Activated CD4-positive, alpha-beta memory T cell treated with anti-CD3 and anti-CD28 coated beads for 36 hours (primary cell): ENCODE measurements around the gene LRP5. TPM values are rescaled to one million over a fixed set of nuclear protein-coding genes. Genes with fewer than 3 reads are reported as not detected.
A peak's percentile ranks its signal among the peaks of the same experiment; 100 is the strongest.

Experiments
- CTCF ChIA-PET: fragments of 350-600 bp; sonication (Branson Sonifier 250); formaldehyde crosslinking; loops from one replicate; lab custom pipeline; 2021; ENCODE audit warnings: antibody characterized with exemption, inconsistent platforms; lab: Charles Lee
- POLR2A ChIA-PET: fragments of 350-600 bp; sonication (Branson Sonifier 250); formaldehyde crosslinking; loops from one replicate; lab custom pipeline; 2021; ENCODE audit warnings: antibody characterized with exemption; lab: Charles Lee
- DNase-seq: peaks from one replicate; pipeline ENCODE4 v3.0.0-alpha.2; 2020
- H3K27ac Mint-ChIP-seq: one replicate; pipeline ENCODE4 v1.8.0; 2021; ENCODE audit warnings: mixed read lengths
- H3K27me3 Mint-ChIP-seq: one replicate; pipeline ENCODE4 v1.8.0; 2021; ENCODE audit warnings: mixed read lengths
- H3K36me3 Mint-ChIP-seq: one replicate; pipeline ENCODE4 v1.8.0; 2021; ENCODE audit warnings: mixed read lengths
- H3K4me1 Mint-ChIP-seq: one replicate; pipeline ENCODE4 v1.8.0; 2021; ENCODE audit warnings: low read depth, mixed read lengths
- H3K4me3 Mint-ChIP-seq: one replicate; pipeline ENCODE4 v1.8.0; 2021; ENCODE audit warnings: mild to moderate bottlenecking, mixed read lengths
- H3K9me3 Mint-ChIP-seq: one replicate; pipeline ENCODE4 v1.8.0; 2021; ENCODE audit warnings: mixed read lengths
- intact Hi-C: fragments of 100-400 bp; cut with micrococcal nuclease; formaldehyde crosslinking; loops from one replicate; pipeline ENCODE4 v1.15.1; 2023
- total RNA-seq, 2 experiments: library from RNA; stranded (reverse); gene quantifications; one replicate each; pipeline ENCODE4 v1.2.3, GENCODE V29; 2021

The LRP5 gene
- total RNA-seq, 2 experiments from 2014 or later: 6.1 to 7.6 TPM

GRCh38 chr11:68381716-68382115 lies 69.3 kb downstream of the LRP5 start:
- POLR2A ChIA-PET: no interaction called here

GRCh38 chr11:68382358-68382998 lies 70.1 kb downstream of the LRP5 start:
- no peaks in the 10 kb centered on the region for H3K36me3 Mint-ChIP-seq
- ChIA-PET POLR2A (no interaction called here), CTCF (interaction anchor here (0.6 to 1.1 kb wide), 4 partner anchors 13 to 747 kb away, joined by 3 to 7 read pairs (median 4); no protein-coding TSS in a partner anchor)
- H3K4me1 Mint-ChIP-seq: peaks cover 9% of the 10 kb centered on the region
- H3K4me3 Mint-ChIP-seq: no peak overlapping the region
- intact Hi-C loops: loop anchor here (2.0 kb wide), 1 partner anchor 126 kb away; no protein-coding TSS in a partner anchor
- H3K27me3 Mint-ChIP-seq: peaks cover 11% of the 10 kb centered on the region
- H3K9me3 Mint-ChIP-seq: no peaks in the 10 kb centered on the region
- DNase-seq: no peak
- H3K27ac Mint-ChIP-seq: no peak overlapping the region

More at GRCh38 chr11:68381716-68382115, 69.3 kb downstream of the LRP5 start:
- Mint-ChIP-seq H3K4me1 (peaks cover 9% of the 10 kb centered on the region), H3K36me3 (no peaks in the 10 kb centered on the region), H3K27me3 (peaks cover 11% of the 10 kb centered on the region), H3K4me3 (no peak overlapping the region), H3K27ac (no peak overlapping the region), H3K9me3 (no peaks in the 10 kb centered on the region)
- intact Hi-C loops: loop anchor here (2.0 kb wide), 1 partner anchor 125 kb away; no protein-coding TSS in a partner anchor
- CTCF ChIA-PET: interaction anchor here (0.6 kb wide), 2 partner anchors 40 to 746 kb away, joined by 3 to 4 read pairs; no protein-coding TSS in a partner anchor
- DNase-seq: no peak

GRCh38 chr11:68383976-68384501 lies 71.6 kb downstream of the LRP5 start:
- Mint-ChIP-seq H3K27me3 (peaks cover 11% of the 10 kb centered on the region), H3K27ac (no peak overlapping the region), H3K9me3 (no peaks in the 10 kb centered on the region), H3K4me1 (peaks cover 9% of the 10 kb centered on the region), H3K4me3 (no peak overlapping the region), H3K36me3 (no peaks in the 10 kb centered on the region)
- ChIA-PET CTCF (interaction anchor here (0.8 to 2.2 kb wide), 7 partner anchors 11 to 126 kb away, joined by 3 to 6 read pairs (median 3); partner anchors contain the start of gene C11orf24), POLR2A (no interaction called here)
- intact Hi-C loops: loop anchor here (2.0 kb wide), 1 partner anchor 127 kb away; no protein-coding TSS in a partner anchor
- DNase-seq: peak; percentile 70

- POLR2A ChIA-PET: no interaction called here
- intact Hi-C loops: no loop called here
- DNase-seq: no peak
- no peak overlapping the region for H3K4me3 Mint-ChIP-seq
- no peaks in the 10 kb centered on the region for H3K36me3 Mint-ChIP-seq
- no peak overlapping the region for H3K27ac Mint-ChIP-seq
- CTCF ChIA-PET: interaction anchor here (0.8 to 2.2 kb wide), 4 partner anchors 62 to 127 kb away, joined by 3 to 6 read pairs (median 3); no protein-coding TSS in a partner anchor
- H3K27me3 Mint-ChIP-seq: peaks cover 11% of the 10 kb centered on the region
- H3K9me3 Mint-ChIP-seq: no peaks in the 10 kb centered on the region
- H3K4me1 Mint-ChIP-seq: peaks cover 9% of the 10 kb centered on the region
These were observed 72.2 kb downstream of the LRP5 start for GRCh38 chr11:68384530-68385081.

- CTCF ChIA-PET: interaction anchor here (0.8 to 2.2 kb wide), 4 partner anchors 9 to 127 kb away, joined by 3 to 6 read pairs (median 3); no protein-coding TSS in a partner anchor
- intact Hi-C loops: no loop called here
- no peaks in the 10 kb centered on the region for H3K36me3 Mint-ChIP-seq
These were observed 72.7 kb downstream of the LRP5 start for GRCh38 chr11:68385128-68385527.

GRCh38 chr11:68386331-68386978 lies 74.1 kb downstream of the LRP5 start:
- Mint-ChIP-seq H3K9me3 (no peaks in the 10 kb centered on the region), H3K4me3 (no peak overlapping the region), H3K4me1 (no peaks in the 10 kb centered on the region), H3K27me3 (no peaks in the 10 kb centered on the region), H3K36me3 (no peaks in the 10 kb centered on the region), H3K27ac (no peak overlapping the region)
- POLR2A ChIA-PET: no interaction called here
- intact Hi-C loops: no loop called here
- CTCF ChIA-PET: interaction anchor here (1.1 kb wide), 1 partner anchor 10 kb away, joined by 3 read pairs; no protein-coding TSS in a partner anchor
- no peak for DNase-seq

More at GRCh38 chr11:68385128-68385527, 72.7 kb downstream of the LRP5 start:
- Mint-ChIP-seq H3K4me3 (no peak overlapping the region), H3K9me3 (no peaks in the 10 kb centered on the region), H3K27ac (no peak overlapping the region), H3K27me3 (peaks cover 7% of the 10 kb centered on the region), H3K4me1 (peaks cover 7% of the 10 kb centered on the region)
- POLR2A ChIA-PET: no interaction called here
- no peak for DNase-seq

GRCh38 chr11:68387840-68388239 lies 75.4 kb downstream of the LRP5 start:
- no peak for DNase-seq
- POLR2A ChIA-PET: no interaction called here
- CTCF ChIA-PET: interaction anchor here (1.0 kb wide), 1 partner anchor 116 kb away, joined by 3 read pairs; the partner anchor contains the start of gene C11orf24
- Mint-ChIP-seq H3K27ac (no peak overlapping the region), H3K36me3 (no peaks in the 10 kb centered on the region), H3K4me3 (no peak overlapping the region), H3K27me3 (no peaks in the 10 kb centered on the region), H3K4me1 (no peaks in the 10 kb centered on the region), H3K9me3 (no peaks in the 10 kb centered on the region)
- intact Hi-C loops: no loop called here

- CTCF ChIA-PET: interaction anchor here (1.0 kb wide), 1 partner anchor 116 kb away, joined by 3 read pairs; the partner anchor contains the start of gene C11orf24
- Mint-ChIP-seq H3K36me3 (no peaks in the 10 kb centered on the region), H3K9me3 (no peaks in the 10 kb centered on the region)
These were observed 76.3 kb downstream of the LRP5 start for GRCh38 chr11:68388595-68389198.

GRCh38 chr11:68390315-68390714 lies 77.9 kb downstream of the LRP5 start:
- H3K27me3 Mint-ChIP-seq: no peaks in the 10 kb centered on the region
- intact Hi-C loops: no loop called here
- no peaks in the 10 kb centered on the region for H3K9me3 Mint-ChIP-seq
- no peak overlapping the region for H3K27ac Mint-ChIP-seq
- H3K4me3 Mint-ChIP-seq: no peak overlapping the region
- ChIA-PET POLR2A (no interaction called here), CTCF (no interaction called here)
- no peaks in the 10 kb centered on the region for H3K4me1 Mint-ChIP-seq
- H3K36me3 Mint-ChIP-seq: no peaks in the 10 kb centered on the region
- no peak for DNase-seq

More at GRCh38 chr11:68388595-68389198, 76.3 kb downstream of the LRP5 start:
- Mint-ChIP-seq H3K4me1 (no peaks in the 10 kb centered on the region), H3K27ac (no peak overlapping the region), H3K27me3 (no peaks in the 10 kb centered on the region), H3K4me3 (no peak overlapping the region)
- no peak for DNase-seq
- POLR2A ChIA-PET: no interaction called here
- intact Hi-C loops: no loop called here

GRCh38 chr11:68392822-68393221 lies 80.4 kb downstream of the LRP5 start:
- no peak for DNase-seq
- no peak overlapping the region for H3K4me3 Mint-ChIP-seq
- POLR2A ChIA-PET: no interaction called here
- H3K4me1 Mint-ChIP-seq: no peaks in the 10 kb centered on the region
- CTCF ChIA-PET: no interaction called here
- intact Hi-C loops: no loop called here
- H3K36me3 Mint-ChIP-seq: no peaks in the 10 kb centered on the region
- H3K27ac Mint-ChIP-seq: no peak overlapping the region
- H3K9me3 Mint-ChIP-seq: no peaks in the 10 kb centered on the region
- H3K27me3 Mint-ChIP-seq: no peaks in the 10 kb centered on the region

GRCh38 chr11:68396516-68396915 lies 84.1 kb downstream of the LRP5 start:
- intact Hi-C loops: no loop called here
- ChIA-PET CTCF (no interaction called here), POLR2A (no interaction called here)
- Mint-ChIP-seq H3K4me1 (no peaks in the 10 kb centered on the region), H3K27me3 (no peaks in the 10 kb centered on the region), H3K4me3 (no peak overlapping the region), H3K27ac (no peak overlapping the region), H3K36me3 (no peaks in the 10 kb centered on the region), H3K9me3 (no peaks in the 10 kb centered on the region)
- no peak for DNase-seq
